ENCODE results near the gene PROCA1. TPM values are rescaled to one million over a fixed set of nuclear protein-coding genes. Genes with fewer than 3 reads are reported as not detected.

Gene PROCA1
- total and polyA plus RNA-seq, 2 of the 13 experiments (the other 11 are each of a cell fraction or from before 2014, with no cell fraction given): 0.73 to 1.5 TPM

GRCh38 chr17:28744104-28744971, 32.6 kb upstream of the PROCA1 start (continued):
- TF ChIP-seq MED1 (CRISPR knock-in tag; IDR thresholded peaks at IDR 0.05): peak; percentile 32
- TF ChIP-seq DNMT3B (CRISPR knock-in tag; conservative IDR thresholded peaks at IDR 0.05): no peak
- peak; percentile 17; the same call in 1 of the 2 replicates for TF ChIP-seq ZNF788 (CRISPR knock-in tag; IDR thresholded peaks at IDR 0.05; ENCODE audit: borderline replicate concordance)
- peak; percentile 80; the same call in 1 of the 2 replicates for TF ChIP-seq ZNF878 (CRISPR knock-in tag; IDR thresholded peaks at IDR 0.05)
- TF ChIP-seq ZFP82 (CRISPR knock-in tag; IDR thresholded peaks at IDR 0.05; ENCODE audit: borderline replicate concordance): peak; percentile 77; the same call in 1 of the 2 replicates
- TF ChIP-seq KLF6 (CRISPR knock-in tag; IDR thresholded peaks at IDR 0.05): no peak
- TF ChIP-seq NR2F1 (CRISPR knock-in tag; IDR thresholded peaks at IDR 0.05): peak in 1 of 2 experiments; percentile 87; a peak in 3 of 4 replicates
- no peak for TF ChIP-seq FLYWCH1 (CRISPR knock-in tag; IDR thresholded peaks at IDR 0.05)
- no peak for TF ChIP-seq KAT2B (IDR thresholded peaks at IDR 0.05; ENCODE audit: borderline replicate concordance, low read depth, low read length)
- peak; percentile 36; the same call in 1 of the 2 replicates for TF ChIP-seq TAF1 (CRISPR knock-in tag; IDR thresholded peaks at IDR 0.05)
- TF ChIP-seq ZNF205 (CRISPR knock-in tag; IDR thresholded peaks at IDR 0.05): peak; percentile 74
- no peak; the same call in 1 of the 2 replicates for TF ChIP-seq KDM5B (CRISPR knock-in tag; IDR thresholded peaks at IDR 0.05; ENCODE audit: borderline replicate concordance)
- TF ChIP-seq ZBTB7B (CRISPR knock-in tag; IDR thresholded peaks at IDR 0.05): peak; percentile 72; the same call in 1 of the 2 replicates
- TF ChIP-seq, protein P1, sequence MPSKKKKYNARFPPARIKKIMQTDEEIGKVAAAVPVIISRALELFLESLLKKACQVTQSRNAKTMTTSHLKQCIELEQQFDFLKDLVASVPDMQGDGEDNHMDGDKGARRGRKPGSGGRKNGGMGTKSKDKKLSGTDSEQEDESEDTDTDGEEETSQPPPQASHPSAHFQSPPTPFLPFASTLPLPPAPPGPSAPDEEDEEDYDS (CRISPR knock-in tag; IDR thresholded peaks at IDR 0.05): no peak; the same call in 1 of the 2 replicates
- TF ChIP-seq GABPB1 (CRISPR knock-in tag; IDR thresholded peaks at IDR 0.05): peak; percentile 53
- no peak for TF ChIP-seq ARID2 (CRISPR knock-in tag; IDR thresholded peaks at IDR 0.05; ENCODE audit: borderline replicate concordance)
- TF ChIP-seq ZC3H13 (CRISPR knock-in tag; IDR thresholded peaks at IDR 0.05): no peak
- 0 out of 2 replicates have a peak, but pooled peaks have one; percentile 15 for TF ChIP-seq ZNF580 (CRISPR knock-in tag; IDR thresholded peaks at IDR 0.05; ENCODE audit: borderline replicate concordance, low read depth)
- no peak for TF ChIP-seq LCORL (IDR thresholded peaks at IDR 0.05)
- TF ChIP-seq LCORL (CRISPR knock-in tag; IDR thresholded peaks at IDR 0.05): 0 out of 2 replicates have a peak, but pooled peaks have one; percentile 40
- TF ChIP-seq MAZ (IDR thresholded peaks at IDR 0.05; ENCODE audit: borderline replicate concordance, low read depth, low read length): peak; percentile 99
- TF ChIP-seq MAZ (CRISPR knock-in tag; IDR thresholded peaks at IDR 0.05; ENCODE audit: low read depth): peak; percentile 92
- TF ChIP-seq MXD4 (CRISPR knock-in tag; IDR thresholded peaks at IDR 0.05): 0 out of 2 replicates have a peak, but pooled peaks have one; percentile 38
- TF ChIP-seq ZNF564 (CRISPR knock-in tag; IDR thresholded peaks at IDR 0.05): peak; percentile 29; the same call in 1 of the 2 replicates
- no peak for TF ChIP-seq ZBTB20 (CRISPR knock-in tag; IDR thresholded peaks at IDR 0.05; ENCODE audit: borderline replicate concordance, low read depth)
- no peak for TF ChIP-seq NONO (IDR thresholded peaks at IDR 0.05)
- TF ChIP-seq NONO (CRISPR knock-in tag; conservative IDR thresholded peaks at IDR 0.05): 0 out of 2 replicates have a peak, but pooled peaks have one; percentile 45
- TF ChIP-seq ZNF121 (CRISPR knock-in tag; IDR thresholded peaks at IDR 0.05): no peak
- TF ChIP-seq, protein P2, sequence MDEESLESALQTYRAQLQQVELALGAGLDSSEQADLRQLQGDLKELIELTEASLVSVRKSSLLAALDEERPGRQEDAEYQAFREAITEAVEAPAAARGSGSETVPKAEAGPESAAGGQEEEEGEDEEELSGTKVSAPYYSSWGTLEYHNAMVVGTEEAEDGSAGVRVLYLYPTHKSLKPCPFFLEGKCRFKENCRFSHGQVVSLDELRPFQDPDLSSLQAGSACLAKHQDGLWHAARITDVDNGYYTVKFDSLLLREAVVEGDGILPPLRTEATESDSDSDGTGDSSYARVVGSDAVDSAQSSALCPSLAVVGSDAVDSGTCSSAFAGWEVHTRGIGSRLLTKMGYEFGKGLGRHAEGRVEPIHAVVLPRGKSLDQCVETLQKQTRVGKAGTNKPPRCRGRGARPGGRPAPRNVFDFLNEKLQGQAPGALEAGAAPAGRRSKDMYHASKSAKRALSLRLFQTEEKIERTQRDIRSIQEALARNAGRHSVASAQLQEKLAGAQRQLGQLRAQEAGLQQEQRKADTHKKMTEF (CRISPR knock-in tag; IDR thresholded peaks at IDR 0.05): peak; percentile 35; the same call in 1 of the 2 replicates
- peak; percentile 92 for TF ChIP-seq HNF4A (CRISPR knock-in tag; IDR thresholded peaks at IDR 0.05)
- TF ChIP-seq ZNF713 (CRISPR knock-in tag; IDR thresholded peaks at IDR 0.05): no peak

All from HepG2 (cell line).